Measurements from ENCODE around the gene AVEN.

Gene AVEN

GRCh38 chr15:33912326-33912725 is 126.7 kb downstream of the AVEN start:
- no peak for DNase-seq (ENCODE audit: low read depth)

GRCh38 chr15:33910741-33911140 is 128.3 kb downstream of the AVEN start:
- DNase-seq (ENCODE audit: low read depth), result peak; percentile 30

GRCh38 chr15:33908406-33908805 is 130.6 kb downstream of the AVEN start:
- peak; percentile 48 for DNase-seq (ENCODE audit: low read depth)

- DNase-seq (ENCODE audit: low read depth), result no peak
Measured at GRCh38 chr15:33907326-33907725, 131.7 kb downstream of the AVEN start.

- no peak for DNase-seq (ENCODE audit: low read depth)
Measured at GRCh38 chr15:33903661-33904060, 135.3 kb downstream of the AVEN start.

- DNase-seq (ENCODE audit: low read depth), result no peak
Measured at GRCh38 chr15:33902043-33902442, 137.0 kb downstream of the AVEN start.

GRCh38 chr15:33894193-33894592 is 144.8 kb downstream of the AVEN start:
- no peak for DNase-seq (ENCODE audit: low read depth)

GRCh38 chr15:33888176-33888575 is 150.8 kb downstream of the AVEN start:
- no peak for DNase-seq (ENCODE audit: low read depth)

- DNase-seq (ENCODE audit: low read depth), result peak; percentile 16
Measured at GRCh38 chr15:33882921-33883320, 156.1 kb downstream of the AVEN start.

GRCh38 chr15:33874156-33874555 is 164.8 kb downstream of the AVEN start:
- DNase-seq (ENCODE audit: low read depth), result no peak

- DNase-seq (ENCODE audit: low read depth), result peak; percentile 34
Measured at GRCh38 chr15:33872416-33873106, 166.4 kb downstream of the AVEN start.

GRCh38 chr15:33871980-33872379 is 167.0 kb downstream of the AVEN start:
- no peak for DNase-seq (ENCODE audit: low read depth)

GRCh38 chr15:33866101-33866737 is 172.8 kb downstream of the AVEN start:
- DNase-seq (ENCODE audit: low read depth), result no peak

- DNase-seq (ENCODE audit: low read depth), result peak; percentile 72
Measured at GRCh38 chr15:33865416-33865815, 173.6 kb downstream of the AVEN start.

- DNase-seq (ENCODE audit: low read depth), result no peak
Measured at GRCh38 chr15:33864360-33865075, 174.5 kb downstream of the AVEN start.

GRCh38 chr15:33860754-33861153 is 178.2 kb downstream of the AVEN start:
- peak; percentile 39 for DNase-seq (ENCODE audit: low read depth)

GRCh38 chr15:33859992-33860545 is 178.9 kb downstream of the AVEN start:
- DNase-seq (ENCODE audit: low read depth), result no peak

- DNase-seq (ENCODE audit: low read depth), result no peak
Measured at GRCh38 chr15:33858836-33859235, 180.2 kb downstream of the AVEN start.

- no peak for DNase-seq (ENCODE audit: low read depth)
Measured at GRCh38 chr15:33857726-33858125, 181.3 kb downstream of the AVEN start.

GRCh38 chr15:33852570-33852969 is 186.4 kb downstream of the AVEN start:
- peak; percentile 87 for DNase-seq (ENCODE audit: low read depth)

- DNase-seq (ENCODE audit: low read depth), result peak; percentile 47
Measured at GRCh38 chr15:33852094-33852493, 186.9 kb downstream of the AVEN start.

- no peak for DNase-seq (ENCODE audit: low read depth)
Measured at GRCh38 chr15:33851079-33851478, 187.9 kb downstream of the AVEN start.

GRCh38 chr15:33848011-33848410 is 191.0 kb downstream of the AVEN start:
- DNase-seq (ENCODE audit: low read depth), result no peak
